Measurements from ENCODE around the gene RNF123.
"Not testable (repeated sequence)": the region's sequence is repeated elsewhere in the genome, so short reads cannot be mapped to it uniquely, and the experiment has no call there.

The RNF123 gene

DNA sequence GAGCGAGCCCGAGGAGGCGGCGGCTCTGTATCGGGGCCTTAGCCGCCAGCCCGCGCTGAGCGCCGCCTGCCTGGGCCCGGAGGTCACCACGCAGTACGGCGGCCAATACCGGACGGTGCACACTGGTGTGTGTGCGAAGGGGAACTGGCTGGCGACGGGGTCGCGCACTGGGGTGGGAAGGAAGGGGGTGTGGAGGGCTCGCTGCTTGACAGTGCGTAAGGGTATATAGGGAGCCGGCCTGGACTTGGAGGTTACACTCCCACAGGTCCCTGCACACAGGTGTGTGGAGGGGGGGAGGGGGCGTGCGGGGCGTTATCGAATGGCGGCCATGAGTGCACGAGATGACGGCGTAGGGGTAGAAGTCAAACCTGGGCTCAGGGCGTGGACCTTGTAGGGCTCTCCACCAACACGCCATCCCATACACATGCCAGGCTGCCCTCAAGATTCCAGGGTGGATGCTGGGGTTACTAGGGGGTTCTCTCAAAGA is 14.8 kb upstream of the RNF123 start:
- Histone ChIP-seq H3K36me3 (ENCODE audit: control insufficient read depth in 5 of 5, insufficient read depth in 5 of 5, low read length in 5 of 5) (peaks cover 0 to 41% (median 37%) of the 10 kb centered on the region in 5 donors), H3K27ac (ENCODE audit: low read depth, low read length) (peak overlapping the region; percentile 23), H3K9me3 (ENCODE audit: control insufficient read depth in 5 of 5, low read length in 5 of 5) (peaks cover 0 to 3% (median 0%) of the 10 kb centered on the region in 5 donors), H3K9ac (ENCODE audit: low read length in 5 of 5) (peak overlapping the region in 4 of 5 donors; percentile 55 to 81 (median 63)), H3K4me1 (ENCODE audit: control insufficient read depth in 5 of 5, insufficient read depth in 5 of 5, low read length in 5 of 5) (peaks cover 0 to 22% (median 18%) of the 10 kb centered on the region in 5 donors), H3K4me3 (ENCODE audit: low read depth in 1 of 5, low read length in 5 of 5) (peak overlapping the region; percentile 66 to 85 (median 82)), H3K27me3 (ENCODE audit: control insufficient read depth in 5 of 5, insufficient read depth in 4 of 5, low read length in 5 of 5) (no peaks in the 10 kb centered on the region)

DNA sequence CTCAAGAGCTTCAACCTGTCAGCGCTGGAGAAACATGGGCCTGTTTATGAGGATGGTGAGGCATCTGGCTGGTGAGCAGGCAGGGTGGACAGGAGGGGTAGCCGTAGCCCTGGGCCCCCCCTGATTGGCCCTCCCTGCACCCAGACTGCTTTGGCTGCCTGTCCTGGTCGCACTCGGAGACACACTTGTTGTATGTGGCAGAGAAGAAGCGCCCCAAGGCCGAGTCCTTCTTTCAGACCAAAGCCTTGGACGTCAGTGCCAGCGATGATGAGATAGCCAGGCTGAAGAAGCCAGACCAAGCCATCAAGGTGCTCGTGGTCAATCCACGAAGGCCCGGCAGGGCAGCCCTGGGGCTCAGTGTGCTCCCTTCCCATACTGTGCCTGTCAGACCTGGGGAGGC is 13.4 kb upstream of the RNF123 start:
- Histone ChIP-seq H3K36me3 (ENCODE audit: control insufficient read depth in 5 of 5, insufficient read depth in 5 of 5, low read length in 5 of 5) (peaks cover 0 to 55% (median 51%) of the 10 kb centered on the region in 5 donors), H3K9ac (ENCODE audit: low read length in 5 of 5) (no peak overlapping the region), H3K27ac (ENCODE audit: low read depth, low read length) (no peak overlapping the region), H3K4me1 (ENCODE audit: control insufficient read depth in 5 of 5, insufficient read depth in 5 of 5, low read length in 5 of 5) (peaks cover 0 to 22% (median 18%) of the 10 kb centered on the region in 5 donors), H3K9me3 (ENCODE audit: control insufficient read depth in 5 of 5, low read length in 5 of 5) (peaks cover 0 to 3% (median 0%) of the 10 kb centered on the region in 5 donors), H3K4me3 (ENCODE audit: low read depth in 1 of 5, low read length in 5 of 5) (no peak overlapping the region), H3K27me3 (ENCODE audit: control insufficient read depth in 5 of 5, insufficient read depth in 4 of 5, low read length in 5 of 5) (no peaks in the 10 kb centered on the region)

- H3K9ac ChIP-seq (ENCODE audit: low read length in 5 of 5): no peak overlapping the region
Observed at GRCh38 chr3:49680493-49681231, 8.7 kb upstream of the RNF123 start.

GRCh38 chr3:49681232-49681522 is 8.2 kb upstream of the RNF123 start:
- Histone ChIP-seq H3K36me3 (ENCODE audit: control insufficient read depth in 5 of 5, insufficient read depth in 5 of 5, low read length in 5 of 5) (peaks cover 0 to 86% (median 81%) of the 10 kb centered on the region in 5 donors), H3K27ac (ENCODE audit: low read depth, low read length) (no peak overlapping the region)

More at GRCh38 chr3:49680493-49681231, 8.7 kb upstream of the RNF123 start:
- H3K4me1 ChIP-seq (ENCODE audit: control insufficient read depth in 5 of 5, insufficient read depth in 5 of 5, low read length in 5 of 5): no peaks in the 10 kb centered on the region
- H3K27ac ChIP-seq (ENCODE audit: low read depth, low read length): no peak overlapping the region
- no peak overlapping the region for H3K4me3 ChIP-seq (ENCODE audit: low read depth in 1 of 5, low read length in 5 of 5)
- H3K9me3 ChIP-seq (ENCODE audit: control insufficient read depth in 5 of 5, low read length in 5 of 5): no peaks in the 10 kb centered on the region
- H3K27me3 ChIP-seq (ENCODE audit: control insufficient read depth in 5 of 5, insufficient read depth in 4 of 5, low read length in 5 of 5): no peaks in the 10 kb centered on the region
- peaks cover 0 to 91% (median 84%) of the 10 kb centered on the region in 5 donors for H3K36me3 ChIP-seq (ENCODE audit: control insufficient read depth in 5 of 5, insufficient read depth in 5 of 5, low read length in 5 of 5)

GRCh38 chr3:49681543-49681942 is 7.8 kb upstream of the RNF123 start:
- Histone ChIP-seq H3K4me3 (ENCODE audit: low read depth in 1 of 5, low read length in 5 of 5) (no peak overlapping the region), H3K9ac (ENCODE audit: low read length in 5 of 5) (no peak overlapping the region), H3K4me1 (ENCODE audit: control insufficient read depth in 5 of 5, insufficient read depth in 5 of 5, low read length in 5 of 5) (peaks cover 0 to 4% (median 3%) of the 10 kb centered on the region in 5 donors), H3K9me3 (ENCODE audit: control insufficient read depth in 5 of 5, low read length in 5 of 5) (no peaks in the 10 kb centered on the region), H3K27ac (ENCODE audit: low read depth, low read length) (no peak overlapping the region), H3K27me3 (ENCODE audit: control insufficient read depth in 5 of 5, insufficient read depth in 4 of 5, low read length in 5 of 5) (peaks cover 0 to 3% (median 0%) of the 10 kb centered on the region in 5 donors), H3K36me3 (ENCODE audit: control insufficient read depth in 5 of 5, insufficient read depth in 5 of 5, low read length in 5 of 5) (peaks cover 0 to 83% (median 77%) of the 10 kb centered on the region in 5 donors)

More at GRCh38 chr3:49681232-49681522, 8.2 kb upstream of the RNF123 start:
- Histone ChIP-seq H3K4me3 (ENCODE audit: low read depth in 1 of 5, low read length in 5 of 5) (no peak overlapping the region), H3K9me3 (ENCODE audit: control insufficient read depth in 5 of 5, low read length in 5 of 5) (no peaks in the 10 kb centered on the region), H3K27me3 (ENCODE audit: control insufficient read depth in 5 of 5, insufficient read depth in 4 of 5, low read length in 5 of 5) (no peaks in the 10 kb centered on the region), H3K9ac (ENCODE audit: low read length in 5 of 5) (no peak overlapping the region), H3K4me1 (ENCODE audit: control insufficient read depth in 5 of 5, insufficient read depth in 5 of 5, low read length in 5 of 5) (peaks cover 0 to under 1% (median 0%) of the 10 kb centered on the region in 5 donors)

DNA sequence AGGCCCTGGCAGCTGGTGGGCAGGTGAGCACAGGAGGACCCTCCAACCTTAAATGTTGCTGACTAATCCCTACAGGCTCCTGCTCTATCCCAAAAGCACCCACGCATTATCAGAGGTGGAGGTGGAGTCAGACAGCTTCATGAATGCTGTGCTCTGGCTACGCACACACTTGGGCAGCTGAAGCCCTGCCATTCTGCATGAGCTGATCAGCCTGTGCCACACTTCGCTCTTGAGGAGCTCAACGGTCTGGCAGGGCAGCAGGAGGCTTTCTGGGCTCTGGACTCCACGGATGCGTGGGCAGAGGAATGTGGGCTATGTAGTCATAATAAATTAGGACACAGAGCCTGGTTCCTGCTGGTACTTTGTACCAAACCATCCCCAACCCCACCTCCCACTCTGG is 6.2 kb upstream of the RNF123 start:
- H3K36me3 ChIP-seq (ENCODE audit: control insufficient read depth in 5 of 5, insufficient read depth in 5 of 5, low read length in 5 of 5): peaks cover 0 to 66% (median 61%) of the 10 kb centered on the region in 5 donors
- no peak overlapping the region for H3K4me3 ChIP-seq (ENCODE audit: low read depth in 1 of 5, low read length in 5 of 5)
- H3K27ac ChIP-seq (ENCODE audit: low read depth, low read length): no peak overlapping the region
- H3K4me1 ChIP-seq (ENCODE audit: control insufficient read depth in 5 of 5, insufficient read depth in 5 of 5, low read length in 5 of 5): peaks cover 0 to 10% (median 7%) of the 10 kb centered on the region in 5 donors
- no peak overlapping the region for H3K9ac ChIP-seq (ENCODE audit: low read length in 5 of 5)
- no peaks in the 10 kb centered on the region for H3K9me3 ChIP-seq (ENCODE audit: control insufficient read depth in 5 of 5, low read length in 5 of 5)
- H3K27me3 ChIP-seq (ENCODE audit: control insufficient read depth in 5 of 5, insufficient read depth in 4 of 5, low read length in 5 of 5): peaks cover 0 to 3% (median 0%) of the 10 kb centered on the region in 5 donors

DNA sequence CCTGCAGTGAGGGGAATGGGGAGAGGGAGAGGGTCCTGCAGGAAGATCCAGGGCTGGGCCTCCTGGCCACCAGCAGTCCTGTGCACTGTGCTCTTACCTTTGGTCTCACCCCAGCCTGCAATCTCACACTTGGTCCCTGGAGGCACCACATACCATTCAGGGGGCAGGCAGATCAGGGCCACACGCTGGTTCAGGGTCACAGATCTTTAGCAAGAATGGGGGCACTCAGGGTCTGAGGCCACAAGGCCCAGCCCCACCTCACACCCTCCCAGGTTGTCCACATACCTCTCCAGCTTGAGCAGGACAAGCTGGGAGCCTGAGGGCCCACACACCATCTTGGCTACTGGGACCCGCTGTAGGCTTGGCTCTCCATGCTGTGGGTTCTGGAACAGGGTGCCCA is 4.9 kb upstream of the RNF123 start:
- not testable (repeated sequence) for H3K27me3 ChIP-seq (ENCODE audit: control insufficient read depth in 5 of 5, insufficient read depth in 4 of 5, low read length in 5 of 5); H3K9ac ChIP-seq (ENCODE audit: low read length in 5 of 5); H3K9me3 ChIP-seq (ENCODE audit: control insufficient read depth in 5 of 5, low read length in 5 of 5); H3K27ac ChIP-seq (ENCODE audit: low read depth, low read length); H3K4me3 ChIP-seq (ENCODE audit: low read depth in 1 of 5, low read length in 5 of 5)
- Histone ChIP-seq H3K36me3 (ENCODE audit: control insufficient read depth in 5 of 5, insufficient read depth in 5 of 5, low read length in 5 of 5) (peaks cover 0 to 53% (median 48%) of the 10 kb centered on the region in 5 donors), H3K4me1 (ENCODE audit: control insufficient read depth in 5 of 5, insufficient read depth in 5 of 5, low read length in 5 of 5) (peaks cover 0 to 20% (median 14%) of the 10 kb centered on the region in 5 donors)

- not testable (repeated sequence) for H3K9me3 ChIP-seq (ENCODE audit: control insufficient read depth in 5 of 5, low read length in 5 of 5); H3K27ac ChIP-seq (ENCODE audit: low read depth, low read length); H3K27me3 ChIP-seq (ENCODE audit: control insufficient read depth in 5 of 5, insufficient read depth in 4 of 5, low read length in 5 of 5); H3K9ac ChIP-seq (ENCODE audit: low read length in 5 of 5); H3K4me3 ChIP-seq (ENCODE audit: low read depth in 1 of 5, low read length in 5 of 5)
- Histone ChIP-seq H3K36me3 (ENCODE audit: control insufficient read depth in 5 of 5, insufficient read depth in 5 of 5, low read length in 5 of 5) (peaks cover 0 to 47% (median 42%) of the 10 kb centered on the region in 5 donors), H3K4me1 (ENCODE audit: control insufficient read depth in 5 of 5, insufficient read depth in 5 of 5, low read length in 5 of 5) (peaks cover 0 to 27% (median 18%) of the 10 kb centered on the region in 5 donors)
Observed at GRCh38 chr3:49685103-49685502, 4.3 kb upstream of the RNF123 start.

GRCh38 chr3:49685846-49686245 is 3.5 kb upstream of the RNF123 start:
- H3K4me3 ChIP-seq (ENCODE audit: low read depth in 1 of 5, low read length in 5 of 5); H3K27me3 ChIP-seq (ENCODE audit: control insufficient read depth in 5 of 5, insufficient read depth in 4 of 5, low read length in 5 of 5); H3K27ac ChIP-seq (ENCODE audit: low read depth, low read length): not testable (repeated sequence)

DNA sequence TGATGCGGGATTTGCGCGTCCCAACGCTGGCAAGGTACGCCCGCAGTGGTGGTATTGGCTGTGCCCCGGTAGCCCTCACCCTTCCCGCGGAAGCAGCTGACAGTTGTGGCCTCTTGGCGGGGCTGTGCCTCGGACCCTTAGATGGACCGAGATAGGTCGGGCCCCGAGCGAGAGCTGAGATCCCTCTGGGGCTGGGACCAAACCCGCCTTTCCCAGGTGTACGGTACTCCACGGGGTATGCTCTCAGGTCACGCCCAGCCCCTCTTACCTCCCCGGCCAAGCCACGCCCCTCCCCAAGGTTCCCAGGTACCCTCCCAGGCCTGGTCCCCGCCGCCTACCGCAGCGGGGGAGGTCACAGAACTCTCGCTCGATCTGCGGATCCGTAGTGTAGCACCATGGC is 3.0 kb upstream of the RNF123 start:
- H3K36me3 ChIP-seq (ENCODE audit: control insufficient read depth in 5 of 5, insufficient read depth in 5 of 5, low read length in 5 of 5): peaks cover 0 to 34% (median 29%) of the 10 kb centered on the region in 5 donors
- peaks cover 0 to 38% (median 31%) of the 10 kb centered on the region in 5 donors for H3K4me1 ChIP-seq (ENCODE audit: control insufficient read depth in 5 of 5, insufficient read depth in 5 of 5, low read length in 5 of 5)
- H3K9ac ChIP-seq (ENCODE audit: low read length in 5 of 5); H3K27me3 ChIP-seq (ENCODE audit: control insufficient read depth in 5 of 5, insufficient read depth in 4 of 5, low read length in 5 of 5); H3K27ac ChIP-seq (ENCODE audit: low read depth, low read length); H3K9me3 ChIP-seq (ENCODE audit: control insufficient read depth in 5 of 5, low read length in 5 of 5): not testable (repeated sequence)
- H3K4me3 ChIP-seq (ENCODE audit: low read depth in 1 of 5, low read length in 5 of 5): peak overlapping the region in 3 of 5 donors; percentile 11 to 44 (median 26)

More at GRCh38 chr3:49685846-49686245, 3.5 kb upstream of the RNF123 start:
- H3K36me3 ChIP-seq (ENCODE audit: control insufficient read depth in 5 of 5, insufficient read depth in 5 of 5, low read length in 5 of 5): peaks cover 0 to 39% (median 34%) of the 10 kb centered on the region in 5 donors
- not testable (repeated sequence) for H3K9ac ChIP-seq (ENCODE audit: low read length in 5 of 5); H3K9me3 ChIP-seq (ENCODE audit: control insufficient read depth in 5 of 5, low read length in 5 of 5)
- H3K4me1 ChIP-seq (ENCODE audit: control insufficient read depth in 5 of 5, insufficient read depth in 5 of 5, low read length in 5 of 5): peaks cover 0 to 34% (median 26%) of the 10 kb centered on the region in 5 donors
